ENCODE data around the gene GAGE12H. TPM values are rescaled to one million over a fixed set of nuclear protein-coding genes. Genes with fewer than 3 reads are reported as not detected.

The GAGE12H gene
- total and polyA plus RNA-seq, 2 experiments from 2014 or later: not detected

GRCh38 chrX:49610718-49611310 lies 31.1 kb downstream of the GAGE12H start:
- no peak for DNase-seq (ENCODE audit: low read depth in 1 of 2, low spot score in 1 of 2)
- Histone ChIP-seq H3K27ac (no peak overlapping the region), H3K9me3 (ENCODE audit: low read depth) (no peaks in the 10 kb centered on the region), H3K27me3 (no peaks in the 10 kb centered on the region), H3K4me1 (ENCODE audit: low read depth) (no peaks in the 10 kb centered on the region), H3K4me3 (no peak overlapping the region), H3K36me3 (no peaks in the 10 kb centered on the region)
- TF ChIP-seq CTCF (IDR thresholded peaks at IDR 0.05; ENCODE audit: low read depth, low read length): no peak

GRCh38 chrX:49618574-49618973 lies 38.8 kb downstream of the GAGE12H start:
- Histone ChIP-seq H3K27ac (no peak overlapping the region), H3K36me3 (no peaks in the 10 kb centered on the region), H3K27me3 (no peaks in the 10 kb centered on the region), H3K4me3 (no peak overlapping the region), H3K9me3 (ENCODE audit: low read depth) (no peaks in the 10 kb centered on the region), H3K4me1 (ENCODE audit: low read depth) (no peaks in the 10 kb centered on the region)
- DNase-seq (ENCODE audit: low read depth in 1 of 2, low spot score in 1 of 2): no peak
- TF ChIP-seq CTCF (IDR thresholded peaks at IDR 0.05; ENCODE audit: low read depth, low read length): no peak

- peak in 1 of 2 donors; percentile 9 for DNase-seq (ENCODE audit: low read depth in 1 of 2, low spot score in 1 of 2)
- TF ChIP-seq CTCF (IDR thresholded peaks at IDR 0.05; ENCODE audit: low read depth, low read length): peak; percentile 20
- no peak overlapping the region for H3K4me3 ChIP-seq
- no peak overlapping the region for H3K27ac ChIP-seq
- H3K27me3 ChIP-seq: no peaks in the 10 kb centered on the region
- no peaks in the 10 kb centered on the region for H3K9me3 ChIP-seq (ENCODE audit: low read depth)
- H3K4me1 ChIP-seq (ENCODE audit: low read depth): no peaks in the 10 kb centered on the region
- H3K36me3 ChIP-seq: no peaks in the 10 kb centered on the region
Measured at GRCh38 chrX:49627086-49627777, 47.5 kb downstream of the GAGE12H start.

Other genes starting within 250 kb of the GAGE12H start
- not detected in 2 replicates for gene GAGE13, start 248.4 kb upstream of the GAGE12H start, total RNA-seq
- gene GAGE13, start 248.4 kb upstream of the GAGE12H start, polyA plus RNA-seq: 0.38 TPM in 1 of 2 replicates, not detected in the other
- not detected in 2 replicates for gene GAGE12C, start 47.8 kb upstream of the GAGE12H start, total RNA-seq
- gene GAGE12C, start 47.8 kb upstream of the GAGE12H start, polyA plus RNA-seq: not detected in 2 replicates
- gene GAGE12D, start 38.2 kb upstream of the GAGE12H start, total RNA-seq: not detected in 2 replicates
- not detected in 2 replicates for gene GAGE12D, start 38.2 kb upstream of the GAGE12H start, polyA plus RNA-seq
- not detected in 2 replicates for gene GAGE12E, start 28.7 kb upstream of the GAGE12H start, total RNA-seq
- not detected in 2 replicates for gene GAGE12E, start 28.7 kb upstream of the GAGE12H start, polyA plus RNA-seq
- gene GAGE12F, start 19.1 kb upstream of the GAGE12H start, total RNA-seq: not detected in 2 replicates
- gene GAGE12F, start 19.1 kb upstream of the GAGE12H start, polyA plus RNA-seq: not detected in 2 replicates
- not detected in 2 replicates for gene GAGE12G, start 9.5 kb upstream of the GAGE12H start, total RNA-seq
- not detected in 2 replicates for gene GAGE12G, start 9.5 kb upstream of the GAGE12H start, polyA plus RNA-seq
- not detected in 2 replicates for gene GAGE2A, start 9.5 kb downstream of the GAGE12H start, total RNA-seq
- not detected in 2 replicates for gene GAGE2A, start 9.5 kb downstream of the GAGE12H start, polyA plus RNA-seq
- gene GAGE1, start 19.1 kb downstream of the GAGE12H start, total RNA-seq: not detected in 2 replicates
- not detected in 2 replicates for gene GAGE1, start 19.1 kb downstream of the GAGE12H start, polyA plus RNA-seq
- not detected in 2 replicates for gene PAGE1, start 116.0 kb downstream of the GAGE12H start, total RNA-seq
- gene PAGE1, start 116.0 kb downstream of the GAGE12H start, polyA plus RNA-seq: not detected in 2 replicates
- gene PAGE4, start 249.4 kb downstream of the GAGE12H start, total RNA-seq: not detected in 2 replicates
- not detected in 2 replicates for gene PAGE4, start 249.4 kb downstream of the GAGE12H start, polyA plus RNA-seq

Measured in cardiac muscle cell (in vitro differentiated cells and primary cell).